CD14-positive monocyte (primary cell): ENCODE measurements around the gene PTPRN2. TPM values are rescaled to one million over a fixed set of nuclear protein-coding genes. Genes with fewer than 3 reads are reported as not detected.

ENCODE experiments used
- DNase-seq, 3 donors: peaks; one replicate each; pipeline ENCODE4 v3.0.0-alpha.2; 2011 to 2022
- H2AFZ ChIP-seq: 2 replicates; pipeline ENCODE4 v1.6.0; 2012; ENCODE audit warnings: mild to moderate bottlenecking, low read depth, low read length, inconsistent platforms; ENCODE audit not compliant: insufficient read depth, poor library complexity, severe bottlenecking
- H3K27ac ChIP-seq, 2 donors: 1 replicate in 1 of 2; 2 replicates in 1 of 2; pipeline ENCODE4 v1.5.1; 2012 to 2013; ENCODE audit warnings: low read length in 2 of 2, control low read depth in 1 of 2, inconsistent platforms in 1 of 2, low read depth in 1 of 2, mild to moderate bottlenecking in 1 of 2
- H3K27me3 ChIP-seq, 2 donors: one replicate each; pipeline versions ENCODE4 v1.6.0 to v1.6.1; 2011 to 2013; ENCODE audit warnings: low read length in 2 of 2; ENCODE audit not compliant: control insufficient read depth in 2 of 2, insufficient read depth in 2 of 2
- H3K36me3 ChIP-seq, 2 donors: replicated peaks in 1 of 2; 1 replicate in 1 of 2; 2 replicates in 1 of 2; pipeline versions ENCODE4 v1.5.1 to v1.6.1; 2012 to 2013; ENCODE audit warnings: low read length in 2 of 2, control low read depth in 1 of 2, inconsistent platforms in 1 of 2, mild to moderate bottlenecking in 1 of 2; ENCODE audit not compliant: insufficient read depth in 2 of 2, control insufficient read depth in 1 of 2
- H3K4me1 ChIP-seq, 2 donors: 1 replicate in 1 of 2; 2 replicates in 1 of 2; pipeline versions ENCODE4 v1.5.1 to v1.6.1; 2012 to 2013; ENCODE audit warnings: low read length in 2 of 2, control low read depth in 1 of 2, inconsistent platforms in 1 of 2, mild to moderate bottlenecking in 1 of 2, moderate library complexity in 1 of 2; ENCODE audit not compliant: insufficient read depth in 2 of 2, control insufficient read depth in 1 of 2
- H3K4me2 ChIP-seq: replicated peaks from 2 replicates; pipeline ENCODE3; 2012; ENCODE audit warnings: low read length, moderate library complexity, mild to moderate bottlenecking; ENCODE audit not compliant: poor library complexity, severe bottlenecking; ENCODE audit errors: extremely low read depth
- H3K4me3 ChIP-seq, 3 experiments: fragments of 200-600 bp in 1 of 3; sonication (generic) in 1 of 3; replicated peaks in 1 of 3; 1 replicate in 2 of 3; 2 replicates in 1 of 3; pipeline ENCODE4 v1.5.1; 2011 to 2013; ENCODE audit warnings: low read length in 3 of 3, mild to moderate bottlenecking in 3 of 3, control low read depth in 2 of 3, low read depth in 2 of 3, inconsistent platforms in 1 of 3, moderate library complexity in 1 of 3
- H3K79me2 ChIP-seq: 2 replicates; pipeline ENCODE4 v1.6.0; 2012; ENCODE audit warnings: mild to moderate bottlenecking, control low read depth, inconsistent platforms, low read length, moderate library complexity; ENCODE audit not compliant: insufficient read depth
- H3K9ac ChIP-seq: 2 replicates; pipeline ENCODE4 v1.6.0; 2017; ENCODE audit warnings: low read length, mild to moderate bottlenecking; ENCODE audit not compliant: insufficient read depth, poor library complexity, severe bottlenecking
- H3K9me3 ChIP-seq, 2 donors: replicated peaks in 1 of 2; 1 replicate in 1 of 2; 2 replicates in 1 of 2; pipeline versions ENCODE4 v1.5.1 to v1.6.1; 2012 to 2013; ENCODE audit warnings: low read length in 2 of 2, control low read depth in 1 of 2; ENCODE audit not compliant: control insufficient read depth in 1 of 2, insufficient read depth in 1 of 2
- H4K20me1 ChIP-seq: 2 replicates; pipeline ENCODE4 v1.6.0; 2012; ENCODE audit warnings: mild to moderate bottlenecking, low read length, control low read depth, moderate library complexity; ENCODE audit not compliant: insufficient read depth
- H3K27ac Mint-ChIP-seq, 7 donors: one replicate each; pipeline ENCODE4 v1.8.0; 2020; ENCODE audit warnings: mild to moderate bottlenecking in 7 of 7, mixed read lengths in 7 of 7, moderate library complexity in 6 of 7, inconsistent platforms in 2 of 7
- H3K27me3 Mint-ChIP-seq, 3 donors: one replicate each; pipeline ENCODE4 v1.8.0; 2021 to 2022; ENCODE audit warnings: low read depth in 3 of 3, mild to moderate bottlenecking in 3 of 3, mixed read lengths in 3 of 3, moderate library complexity in 3 of 3, inconsistent platforms in 1 of 3
- H3K36me3 Mint-ChIP-seq, 2 donors: one replicate each; pipeline ENCODE4 v1.8.0; 2020; ENCODE audit warnings: mixed read lengths in 2 of 2, inconsistent platforms in 1 of 2, mild to moderate bottlenecking in 1 of 2
- H3K4me1 Mint-ChIP-seq: one replicate; pipeline ENCODE4 v1.8.0; 2020; ENCODE audit warnings: mild to moderate bottlenecking, mixed read lengths
- H3K4me3 Mint-ChIP-seq, 2 donors: one replicate each; pipeline ENCODE4 v1.8.0; 2020; ENCODE audit warnings: mild to moderate bottlenecking in 2 of 2, mixed read lengths in 2 of 2, moderate library complexity in 1 of 2
- H3K9me3 Mint-ChIP-seq, 7 donors: one replicate each; pipeline ENCODE4 v1.8.0; 2020 to 2022; ENCODE audit warnings: mixed read lengths in 7 of 7, mild to moderate bottlenecking in 6 of 7, moderate library complexity in 6 of 7, inconsistent platforms in 2 of 7
- WGBS: methylation state at CpG from one replicate; pipeline ENCODE4 v1.1.5; 2013; ENCODE audit warnings: missing lambda C conversion rate; ENCODE audit not compliant: insufficient coverage; 5-methylcytosine and 5-hydroxymethylcytosine counted together
- intact Hi-C, 2 donors: fragments of 100-400 bp; cut with micrococcal nuclease; formaldehyde crosslinking; loops; one replicate each; pipeline versions ENCODE4 v1.15.0 to v1.15.1; 2023
- polyA plus RNA-seq, 3 donors: library from polyadenylated mRNA; depleted of rRNA in 1 of 3; unstranded in 2 of 3; stranded (reverse) in 1 of 3; fragments of 300-500 nt in 2 of 3; fragments of >200 nt in 1 of 3; fragmentation: Illumina TruSeq in 2 of 3; gene quantifications; 1 replicate in 2 of 3; 2 replicates in 1 of 3; pipeline ENCODE4 v1.2.3, GENCODE V29; 2012 to 2021
- TF ChIP-seq, protein P1 (sequence below): fragments of 200-600 bp; IDR thresholded peaks from one replicate; pipeline ENCODE4 v1.8.0; 2022; ENCODE audit warnings: antibody characterized with exemption, mild to moderate bottlenecking

PTPRN2 gene
- polyA plus RNA-seq, 3 donors: 0.25 to 1.4 (median 0.97) TPM

DNA sequence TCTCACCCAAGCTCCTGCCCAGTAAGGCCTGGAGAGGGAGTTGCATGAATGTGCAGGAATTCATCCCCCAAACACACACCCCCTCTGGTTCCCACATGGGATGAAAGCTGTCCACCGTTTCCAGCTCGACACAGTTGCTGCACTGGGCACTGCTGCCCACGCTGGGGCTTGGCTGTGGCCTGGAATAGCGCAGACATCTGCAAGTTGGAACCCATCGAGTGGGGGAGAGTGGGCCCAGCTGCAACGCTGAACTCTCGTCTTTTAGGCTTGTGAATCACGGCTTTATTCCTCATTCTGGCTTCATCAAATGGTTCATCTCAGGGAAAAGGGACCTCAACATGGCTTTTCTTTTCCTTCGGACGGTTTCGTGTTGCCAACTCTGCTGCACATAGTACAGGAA, 986.1 kb downstream of the PTPRN2 start:
- H2AFZ ChIP-seq: no peak overlapping the region
- no peaks in the 10 kb centered on the region for H3K9me3 ChIP-seq
- TF ChIP-seq, protein P1, sequence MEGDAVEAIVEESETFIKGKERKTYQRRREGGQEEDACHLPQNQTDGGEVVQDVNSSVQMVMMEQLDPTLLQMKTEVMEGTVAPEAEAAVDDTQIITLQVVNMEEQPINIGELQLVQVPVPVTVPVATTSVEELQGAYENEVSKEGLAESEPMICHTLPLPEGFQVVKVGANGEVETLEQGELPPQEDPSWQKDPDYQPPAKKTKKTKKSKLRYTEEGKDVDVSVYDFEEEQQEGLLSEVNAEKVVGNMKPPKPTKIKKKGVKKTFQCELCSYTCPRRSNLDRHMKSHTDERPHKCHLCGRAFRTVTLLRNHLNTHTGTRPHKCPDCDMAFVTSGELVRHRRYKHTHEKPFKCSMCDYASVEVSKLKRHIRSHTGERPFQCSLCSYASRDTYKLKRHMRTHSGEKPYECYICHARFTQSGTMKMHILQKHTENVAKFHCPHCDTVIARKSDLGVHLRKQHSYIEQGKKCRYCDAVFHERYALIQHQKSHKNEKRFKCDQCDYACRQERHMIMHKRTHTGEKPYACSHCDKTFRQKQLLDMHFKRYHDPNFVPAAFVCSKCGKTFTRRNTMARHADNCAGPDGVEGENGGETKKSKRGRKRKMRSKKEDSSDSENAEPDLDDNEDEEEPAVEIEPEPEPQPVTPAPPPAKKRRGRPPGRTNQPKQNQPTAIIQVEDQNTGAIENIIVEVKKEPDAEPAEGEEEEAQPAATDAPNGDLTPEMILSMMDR: no peak
- no peak overlapping the region for H3K4me2 ChIP-seq
- no peaks in the 10 kb centered on the region for H3K36me3 ChIP-seq
- no peak overlapping the region for H3K9ac ChIP-seq
- WGBS: 92% methylated on average over 11 of the region's 11 CpGs
- no peaks in the 10 kb centered on the region for H3K79me2 ChIP-seq
- peaks cover 2 to 4% (median 3%) of the 10 kb centered on the region in 3 donors for H3K27me3 Mint-ChIP-seq
- no peaks in the 10 kb centered on the region for H4K20me1 ChIP-seq
- H3K9me3 Mint-ChIP-seq: peaks cover 0 to 2% (median 0%) of the 10 kb centered on the region in 7 donors
- H3K27me3 ChIP-seq: no peaks in the 10 kb centered on the region
- no peak for DNase-seq
- H3K4me3 Mint-ChIP-seq: no peak overlapping the region
- no peak overlapping the region for H3K4me3 ChIP-seq
- no peaks in the 10 kb centered on the region for H3K4me1 ChIP-seq
- H3K36me3 Mint-ChIP-seq: no peaks in the 10 kb centered on the region
- intact Hi-C loops: no loop called here
- H3K27ac Mint-ChIP-seq: no peak overlapping the region
- no peaks in the 10 kb centered on the region for H3K4me1 Mint-ChIP-seq
- no peak overlapping the region for H3K27ac ChIP-seq

- no peak overlapping the region for H3K9ac ChIP-seq
- Mint-ChIP-seq H3K4me1 (no peaks in the 10 kb centered on the region), H3K27me3 (peaks cover 3 to 10% (median 5%) of the 10 kb centered on the region in 3 donors), H3K27ac (no peak overlapping the region), H3K36me3 (no peaks in the 10 kb centered on the region), H3K4me3 (no peak overlapping the region), H3K9me3 (peaks cover 0 to 2% (median 0%) of the 10 kb centered on the region in 7 donors)
- no peaks in the 10 kb centered on the region for H3K9me3 ChIP-seq
- H3K27me3 ChIP-seq: no peaks in the 10 kb centered on the region
- H3K27ac ChIP-seq: no peak overlapping the region
- 88% methylated on average over 4 of the region's 4 CpGs for WGBS
- no peaks in the 10 kb centered on the region for H3K36me3 ChIP-seq
- DNase-seq: no peak
- no peak overlapping the region for H3K4me3 ChIP-seq
- intact Hi-C loops: no loop called here
- H3K4me2 ChIP-seq: no peak overlapping the region
- H4K20me1 ChIP-seq: no peaks in the 10 kb centered on the region
- TF ChIP-seq, protein P1: no peak
- H3K4me1 ChIP-seq: no peaks in the 10 kb centered on the region
- H2AFZ ChIP-seq: no peak overlapping the region
- no peaks in the 10 kb centered on the region for H3K79me2 ChIP-seq
Observed at GRCh38 chr7:157599491-157599890, 988.1 kb downstream of the PTPRN2 start.
